ENCODE data around the gene GULP1.

The GULP1 gene

GRCh38 chr2:188534875-188535274 lies 243.2 kb downstream of the GULP1 start:
- ChIA-PET POLR2A (no interaction called here), CTCF (no interaction called here)
- peaks cover 0 to under 1% of the 10 kb centered on the region in 2 experiments; a peak in 1 of 3 replicates for H3K36me3 ChIP-seq (ENCODE audit: control insufficient read depth in 2 of 2, insufficient read depth in 1 of 2, low read length in 2 of 2)
- no peak overlapping the region for H3K27ac ChIP-seq (ENCODE audit: extremely low read depth, low read depth, low read length)
- no peak overlapping the region for H3K4me3 ChIP-seq (ENCODE audit: low read depth, low read length)
- H3K9me3 ChIP-seq (ENCODE audit: control insufficient read depth, insufficient read depth, low read depth, low read length), result no peaks in the 10 kb centered on the region
- TF ChIP-seq ZNF138 (tag by site-specific recombination; IDR thresholded peaks at IDR 0.05; ENCODE audit: borderline replicate concordance) (no peak), ZNF211 (tag by site-specific recombination; IDR thresholded peaks at IDR 0.05; ENCODE audit: low read depth) (no peak), ZNF239 (tag by site-specific recombination; IDR thresholded peaks at IDR 0.05) (no peak), BCL11A (tag by site-specific recombination; IDR thresholded peaks at IDR 0.05; ENCODE audit: low read depth) (no peak), ZNF391 (tag by site-specific recombination; IDR thresholded peaks at IDR 0.05; ENCODE audit: borderline replicate concordance, low read depth) (no peak), ZNF510 (tag by site-specific recombination; IDR thresholded peaks at IDR 0.05; ENCODE audit: insufficient replicate concordance) (no peak), ZSCAN16 (tag by site-specific recombination; IDR thresholded peaks at IDR 0.05) (no peak), ZNF362 (tag by site-specific recombination; IDR thresholded peaks at IDR 0.05) (no peak), ZNF157 (tag by site-specific recombination; IDR thresholded peaks at IDR 0.05) (no peak), INSM2 (tag by site-specific recombination; IDR thresholded peaks at IDR 0.05) (no peak), PRDM4 (tag by site-specific recombination; IDR thresholded peaks at IDR 0.05) (no peak), ZNF585B (tag by site-specific recombination; IDR thresholded peaks at IDR 0.05) (no peak), SALL2 (tag by site-specific recombination; IDR thresholded peaks at IDR 0.05; ENCODE audit: borderline replicate concordance) (no peak), KLF8 (tag by site-specific recombination; IDR thresholded peaks at IDR 0.05) (no peak), ZNF2 (tag by site-specific recombination; IDR thresholded peaks at IDR 0.05) (no peak), ZNF792 (tag by site-specific recombination; IDR thresholded peaks at IDR 0.05) (no peak)
- H3K4me1 ChIP-seq (ENCODE audit: control insufficient read depth, insufficient read depth, low read length), result no peaks in the 10 kb centered on the region

- POLR2A ChIA-PET, result no interaction called here
- Histone ChIP-seq H3K36me3 (ENCODE audit: control insufficient read depth in 2 of 2, insufficient read depth in 1 of 2, low read length in 2 of 2) (no peaks in the 10 kb centered on the region), H3K9me3 (ENCODE audit: control insufficient read depth, insufficient read depth, low read depth, low read length) (no peaks in the 10 kb centered on the region), H3K4me1 (ENCODE audit: control insufficient read depth, insufficient read depth, low read length) (no peaks in the 10 kb centered on the region), H3K27ac (ENCODE audit: extremely low read depth, low read depth, low read length) (no peak overlapping the region), H3K4me3 (ENCODE audit: low read depth, low read length) (no peak overlapping the region)
- CTCF ChIA-PET, result no interaction called here
- TF ChIP-seq ZSCAN18 (tag by site-specific recombination; IDR thresholded peaks at IDR 0.05) (no peak), PRDM10 (tag by site-specific recombination; IDR thresholded peaks at IDR 0.05) (no peak), REST (tag by site-specific recombination; IDR thresholded peaks at IDR 0.05) (no peak), ZBTB7A (tag by site-specific recombination; IDR thresholded peaks at IDR 0.05; ENCODE audit: low read depth) (no peak)
Observed at GRCh38 chr2:188551671-188552070, 260.0 kb downstream of the GULP1 start.

Measured in HEK293 (cell line).